ENCODE measurements around the gene IQSEC1.

Gene IQSEC1

GRCh38 chr3:12986521-12986920 lies 86.7 kb downstream of the IQSEC1 start:
- TF ChIP-seq SIN3A (IDR thresholded peaks at IDR 0.05; ENCODE audit: borderline replicate concordance, insufficient read depth, low read length) (no peak), FOXP2 (optimal IDR thresholded peaks at IDR 0.05; ENCODE audit: borderline replicate concordance, extremely low read depth, extremely low read length, insufficient read depth) (no peak), TAF1 (IDR thresholded peaks at IDR 0.05; ENCODE audit: borderline replicate concordance, insufficient read depth, low read length) (no peak), POLR2AphosphoS5 (IDR thresholded peaks at IDR 0.05; ENCODE audit: low read depth, low read length) (no peak)
- TF ChIP-seq, protein P1, sequence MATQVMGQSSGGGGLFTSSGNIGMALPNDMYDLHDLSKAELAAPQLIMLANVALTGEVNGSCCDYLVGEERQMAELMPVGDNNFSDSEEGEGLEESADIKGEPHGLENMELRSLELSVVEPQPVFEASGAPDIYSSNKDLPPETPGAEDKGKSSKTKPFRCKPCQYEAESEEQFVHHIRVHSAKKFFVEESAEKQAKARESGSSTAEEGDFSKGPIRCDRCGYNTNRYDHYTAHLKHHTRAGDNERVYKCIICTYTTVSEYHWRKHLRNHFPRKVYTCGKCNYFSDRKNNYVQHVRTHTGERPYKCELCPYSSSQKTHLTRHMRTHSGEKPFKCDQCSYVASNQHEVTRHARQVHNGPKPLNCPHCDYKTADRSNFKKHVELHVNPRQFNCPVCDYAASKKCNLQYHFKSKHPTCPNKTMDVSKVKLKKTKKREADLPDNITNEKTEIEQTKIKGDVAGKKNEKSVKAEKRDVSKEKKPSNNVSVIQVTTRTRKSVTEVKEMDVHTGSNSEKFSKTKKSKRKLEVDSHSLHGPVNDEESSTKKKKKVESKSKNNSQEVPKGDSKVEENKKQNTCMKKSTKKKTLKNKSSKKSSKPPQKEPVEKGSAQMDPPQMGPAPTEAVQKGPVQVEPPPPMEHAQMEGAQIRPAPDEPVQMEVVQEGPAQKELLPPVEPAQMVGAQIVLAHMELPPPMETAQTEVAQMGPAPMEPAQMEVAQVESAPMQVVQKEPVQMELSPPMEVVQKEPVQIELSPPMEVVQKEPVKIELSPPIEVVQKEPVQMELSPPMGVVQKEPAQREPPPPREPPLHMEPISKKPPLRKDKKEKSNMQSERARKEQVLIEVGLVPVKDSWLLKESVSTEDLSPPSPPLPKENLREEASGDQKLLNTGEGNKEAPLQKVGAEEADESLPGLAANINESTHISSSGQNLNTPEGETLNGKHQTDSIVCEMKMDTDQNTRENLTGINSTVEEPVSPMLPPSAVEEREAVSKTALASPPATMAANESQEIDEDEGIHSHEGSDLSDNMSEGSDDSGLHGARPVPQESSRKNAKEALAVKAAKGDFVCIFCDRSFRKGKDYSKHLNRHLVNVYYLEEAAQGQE (IDR thresholded peaks at IDR 0.05; ENCODE audit: insufficient read depth in 1 of 2, low read depth in 2 of 2, low read length in 2 of 2), result no peak

- TF ChIP-seq TAF1 (IDR thresholded peaks at IDR 0.05; ENCODE audit: borderline replicate concordance, insufficient read depth, low read length) (no peak), POLR2AphosphoS5 (IDR thresholded peaks at IDR 0.05; ENCODE audit: low read depth, low read length) (no peak), FOXP2 (optimal IDR thresholded peaks at IDR 0.05; ENCODE audit: borderline replicate concordance, extremely low read depth, extremely low read length, insufficient read depth) (no peak), SIN3A (IDR thresholded peaks at IDR 0.05; ENCODE audit: borderline replicate concordance, insufficient read depth, low read length) (no peak)
- TF ChIP-seq, protein P1 (IDR thresholded peaks at IDR 0.05; ENCODE audit: insufficient read depth in 1 of 2, low read depth in 2 of 2, low read length in 2 of 2), result no peak
Measured at GRCh38 chr3:12986031-12986430, 87.2 kb downstream of the IQSEC1 start.

DNA sequence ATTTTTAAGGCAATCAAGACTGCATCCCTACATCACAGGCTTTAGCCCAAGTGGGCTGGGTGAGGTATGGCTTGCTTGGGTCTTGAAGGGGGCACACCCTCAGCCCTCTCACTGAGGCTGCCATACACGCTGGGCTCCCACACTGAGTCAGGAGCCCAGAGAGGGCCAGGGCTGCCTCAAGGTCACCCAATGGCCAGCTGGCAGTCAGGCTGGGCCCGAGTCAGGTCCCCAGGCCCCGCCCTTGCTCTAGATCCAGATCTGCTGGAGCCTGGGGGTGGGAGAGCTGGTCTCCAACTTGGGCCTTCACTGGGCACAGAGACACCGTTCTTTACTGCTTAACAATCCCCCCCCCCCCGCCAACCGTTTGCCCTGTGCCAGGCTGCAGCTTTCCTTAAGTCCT lies 88.1 kb downstream of the IQSEC1 start:
- TF ChIP-seq SIN3A (IDR thresholded peaks at IDR 0.05; ENCODE audit: borderline replicate concordance, insufficient read depth, low read length), result no peak
- no peak for TF ChIP-seq POLR2AphosphoS5 (IDR thresholded peaks at IDR 0.05; ENCODE audit: low read depth, low read length)
- no peak for TF ChIP-seq TAF1 (IDR thresholded peaks at IDR 0.05; ENCODE audit: borderline replicate concordance, insufficient read depth, low read length)
- TF ChIP-seq FOXP2 (optimal IDR thresholded peaks at IDR 0.05; ENCODE audit: borderline replicate concordance, extremely low read depth, extremely low read length, insufficient read depth), result no peak
- TF ChIP-seq, protein P1 (IDR thresholded peaks at IDR 0.05; ENCODE audit: insufficient read depth in 1 of 2, low read depth in 2 of 2, low read length in 2 of 2), result no peak

- no peak for TF ChIP-seq SIN3A (IDR thresholded peaks at IDR 0.05; ENCODE audit: borderline replicate concordance, insufficient read depth, low read length)
Measured at GRCh38 chr3:12984023-12984823, 89.0 kb downstream of the IQSEC1 start.

GRCh38 chr3:12983319-12983718 lies 89.9 kb downstream of the IQSEC1 start:
- no peak for TF ChIP-seq POLR2AphosphoS5 (IDR thresholded peaks at IDR 0.05; ENCODE audit: low read depth, low read length)

GRCh38 chr3:12982619-12983101 lies 90.6 kb downstream of the IQSEC1 start:
- no peak for TF ChIP-seq FOXP2 (optimal IDR thresholded peaks at IDR 0.05; ENCODE audit: borderline replicate concordance, extremely low read depth, extremely low read length, insufficient read depth)
- TF ChIP-seq TAF1 (IDR thresholded peaks at IDR 0.05; ENCODE audit: borderline replicate concordance, insufficient read depth, low read length), result no peak
- TF ChIP-seq, protein P1 (IDR thresholded peaks at IDR 0.05; ENCODE audit: insufficient read depth in 1 of 2, low read depth in 2 of 2, low read length in 2 of 2), result no peak
- TF ChIP-seq SIN3A (IDR thresholded peaks at IDR 0.05; ENCODE audit: borderline replicate concordance, insufficient read depth, low read length), result no peak
- no peak for TF ChIP-seq POLR2AphosphoS5 (IDR thresholded peaks at IDR 0.05; ENCODE audit: low read depth, low read length)
